HG02759 (cell line): ENCODE results near the gene CROT.

Experiments
- ATAC-seq: cut with Tn5 transposase; IDR thresholded peaks from one replicate; pipeline ENCODE4 v1.9.1; 2021; ENCODE audit warnings: mild to moderate bottlenecking, moderate library complexity; ENCODE audit not compliant: unreplicated experiment

CROT gene

GRCh38 chr7:87413029-87413428, 67.6 kb downstream of the CROT start:
- ATAC-seq: no peak

GRCh38 chr7:87413951-87414793, 68.7 kb downstream of the CROT start:
- ATAC-seq: no peak

- ATAC-seq: no peak
Measured at GRCh38 chr7:87414794-87415188, 69.3 kb downstream of the CROT start.

GRCh38 chr7:87416682-87417587, 71.5 kb downstream of the CROT start:
- ATAC-seq: peak; percentile 83

GRCh38 chr7:87420173-87420572, 74.7 kb downstream of the CROT start:
- no peak for ATAC-seq

GRCh38 chr7:87424075-87424474, 78.6 kb downstream of the CROT start:
- ATAC-seq: no peak

GRCh38 chr7:87426160-87426559, 80.7 kb downstream of the CROT start:
- peak; percentile 56 for ATAC-seq

GRCh38 chr7:87427288-87427687, 81.8 kb downstream of the CROT start:
- ATAC-seq: no peak

GRCh38 chr7:87432536-87432935, 87.1 kb downstream of the CROT start:
- no peak for ATAC-seq

- no peak for ATAC-seq
Measured at GRCh38 chr7:87435546-87435945, 90.1 kb downstream of the CROT start.

- ATAC-seq: peak; percentile 88
Measured at GRCh38 chr7:87445897-87446296, 100.4 kb downstream of the CROT start.

GRCh38 chr7:87447116-87447635, 101.7 kb downstream of the CROT start:
- ATAC-seq: no peak

GRCh38 chr7:87448388-87448787, 102.9 kb downstream of the CROT start:
- ATAC-seq: no peak
